Measurements from ENCODE around the gene EZH2.

Gene EZH2

GRCh38 chr7:148862481-148862880, 21.6 kb downstream of the EZH2 start:
- Histone ChIP-seq H3K4me2 (ENCODE audit: low read length) (no peak overlapping the region), H3K27ac (no peak overlapping the region), H3K79me2 (no peaks in the 10 kb centered on the region), H3K4me3 (ENCODE audit: low read depth, low read length) (no peak overlapping the region), H3K9ac (no peak overlapping the region), H3K27me3 (ENCODE audit: control insufficient read depth, insufficient read depth, low read length) (no peaks in the 10 kb centered on the region), H2AFZ (no peak overlapping the region), H3K36me3 (ENCODE audit: control insufficient read depth, insufficient read depth, low read length) (no peaks in the 10 kb centered on the region), H3K4me1 (no peaks in the 10 kb centered on the region), H3K9me3 (ENCODE audit: control insufficient read depth, low read length) (no peaks in the 10 kb centered on the region)
- TF ChIP-seq CTCF (IDR thresholded peaks at IDR 0.05), result no peak

GRCh38 chr7:148858489-148858888, 25.6 kb downstream of the EZH2 start:
- Histone ChIP-seq H3K9me3 (ENCODE audit: control insufficient read depth, low read length) (no peaks in the 10 kb centered on the region), H2AFZ (no peak overlapping the region), H3K4me2 (ENCODE audit: low read length) (no peak overlapping the region), H3K27ac (no peak overlapping the region), H3K4me1 (no peaks in the 10 kb centered on the region), H3K79me2 (peaks cover 7% of the 10 kb centered on the region), H3K27me3 (ENCODE audit: control insufficient read depth, insufficient read depth, low read length) (no peaks in the 10 kb centered on the region), H3K4me3 (ENCODE audit: low read depth, low read length) (no peak overlapping the region), H3K36me3 (ENCODE audit: control insufficient read depth, insufficient read depth, low read length) (no peaks in the 10 kb centered on the region), H3K9ac (no peak overlapping the region)
- TF ChIP-seq CTCF (IDR thresholded peaks at IDR 0.05), result no peak

GRCh38 chr7:148856891-148857290, 27.2 kb downstream of the EZH2 start:
- H3K4me1 ChIP-seq, result no peaks in the 10 kb centered on the region
- no peak overlapping the region for H3K9ac ChIP-seq
- no peak overlapping the region for H2AFZ ChIP-seq
- no peak overlapping the region for H3K4me2 ChIP-seq (ENCODE audit: low read length)
- H3K79me2 ChIP-seq, result peaks cover 7% of the 10 kb centered on the region
- H3K27me3 ChIP-seq (ENCODE audit: control insufficient read depth, insufficient read depth, low read length), result no peaks in the 10 kb centered on the region
- H3K36me3 ChIP-seq (ENCODE audit: control insufficient read depth, insufficient read depth, low read length), result no peaks in the 10 kb centered on the region
- TF ChIP-seq CTCF (IDR thresholded peaks at IDR 0.05), result no peak
- H3K27ac ChIP-seq, result no peak overlapping the region
- H3K9me3 ChIP-seq (ENCODE audit: control insufficient read depth, low read length), result no peaks in the 10 kb centered on the region
- H3K4me3 ChIP-seq (ENCODE audit: low read depth, low read length), result no peak overlapping the region

- peaks cover 7% of the 10 kb centered on the region for H3K79me2 ChIP-seq
- H3K36me3 ChIP-seq (ENCODE audit: control insufficient read depth, insufficient read depth, low read length), result no peaks in the 10 kb centered on the region
- H3K27me3 ChIP-seq (ENCODE audit: control insufficient read depth, insufficient read depth, low read length), result no peaks in the 10 kb centered on the region
- no peaks in the 10 kb centered on the region for H3K9me3 ChIP-seq (ENCODE audit: control insufficient read depth, low read length)
- no peak overlapping the region for H3K9ac ChIP-seq
- H2AFZ ChIP-seq, result no peak overlapping the region
- H3K4me3 ChIP-seq (ENCODE audit: low read depth, low read length), result no peak overlapping the region
- no peak for TF ChIP-seq CTCF (IDR thresholded peaks at IDR 0.05)
- H3K27ac ChIP-seq, result no peak overlapping the region
- H3K4me2 ChIP-seq (ENCODE audit: low read length), result no peak overlapping the region
- no peaks in the 10 kb centered on the region for H3K4me1 ChIP-seq
Observed at GRCh38 chr7:148856578-148856881, 27.6 kb downstream of the EZH2 start.

- no peak overlapping the region for H2AFZ ChIP-seq
- H3K4me1 ChIP-seq, result no peaks in the 10 kb centered on the region
- no peaks in the 10 kb centered on the region for H3K36me3 ChIP-seq (ENCODE audit: control insufficient read depth, insufficient read depth, low read length)
- H3K79me2 ChIP-seq, result peaks cover 7% of the 10 kb centered on the region
- no peak overlapping the region for H3K27ac ChIP-seq
- no peaks in the 10 kb centered on the region for H3K9me3 ChIP-seq (ENCODE audit: control insufficient read depth, low read length)
- H3K9ac ChIP-seq, result no peak overlapping the region
- H3K4me2 ChIP-seq (ENCODE audit: low read length), result no peak overlapping the region
- H3K4me3 ChIP-seq (ENCODE audit: low read depth, low read length), result no peak overlapping the region
- no peaks in the 10 kb centered on the region for H3K27me3 ChIP-seq (ENCODE audit: control insufficient read depth, insufficient read depth, low read length)
- no peak for TF ChIP-seq CTCF (IDR thresholded peaks at IDR 0.05)
Observed at GRCh38 chr7:148854983-148855382, 29.1 kb downstream of the EZH2 start.

All from parathyroid adenoma (tissue), 2 donors.